Brain microvascular endothelial cell (primary cell): ENCODE measurements around the gene FAT1.
A peak's percentile ranks its signal among the peaks of the same experiment; 100 is the strongest.

Experiments
- DNase-seq: peaks from one replicate; pipeline ENCODE4 v3.0.0-alpha.2; 2020
- H3K27ac ChIP-seq: fragments of 250-450 bp; sonication (Bioruptor Pico); 2 replicates; pipeline ENCODE4 v1.5.1; 2020; ENCODE audit warnings: mild to moderate bottlenecking, moderate library complexity
- H3K27me3 ChIP-seq: fragments of 250-450 bp; sonication (Bioruptor Pico); replicated peaks from 2 replicates; pipeline ENCODE4 v1.5.1; 2020; ENCODE audit warnings: mild to moderate bottlenecking
- H3K36me3 ChIP-seq: fragments of 250-450 bp; sonication (Bioruptor Pico); replicated peaks from 2 replicates; pipeline ENCODE4 v1.5.1; 2020; ENCODE audit warnings: mild to moderate bottlenecking
- H3K4me3 ChIP-seq: 2 replicates; pipeline ENCODE4 v1.5.1; 2011; ENCODE audit warnings: low read depth, mild to moderate bottlenecking, control low read depth, low read length, moderate library complexity
- CTCF ChIP-seq: IDR thresholded peaks from 2 replicates; pipeline ENCODE4 v1.5.1; 2011; ENCODE audit warnings: low read depth, mild to moderate bottlenecking, moderate library complexity, low read length, control low read depth, inconsistent platforms; ENCODE audit errors: missing control alignments
- in situ Hi-C: cut with HindIII; loops from 2 replicates; pipeline ENCODE4 v1.10.0; 2017; ENCODE audit warnings: low sequenced_read_pairs, low pct_ligation_motif_present

The FAT1 gene

GRCh38 chr4:186701788-186702187 is 21.9 kb downstream of the FAT1 start:
- in situ Hi-C loops, result no loop called here
- TF ChIP-seq CTCF, result no peak
- no peak for DNase-seq
- no peaks in the 10 kb centered on the region for H3K27me3 ChIP-seq
- H3K36me3 ChIP-seq, result peaks cover 21% of the 10 kb centered on the region
- H3K27ac ChIP-seq, result no peak overlapping the region
- H3K4me3 ChIP-seq, result no peak overlapping the region

GRCh38 chr4:186701273-186701672 is 22.4 kb downstream of the FAT1 start:
- Histone ChIP-seq H3K36me3 (peaks cover 17% of the 10 kb centered on the region), H3K27me3 (no peaks in the 10 kb centered on the region), H3K27ac (no peak overlapping the region), H3K4me3 (no peak overlapping the region)
- TF ChIP-seq CTCF, result no peak
- DNase-seq, result no peak
- in situ Hi-C loops, result no loop called here

GRCh38 chr4:186700746-186701145 is 22.9 kb downstream of the FAT1 start:
- H3K36me3 ChIP-seq, result peaks cover 12% of the 10 kb centered on the region
- in situ Hi-C loops, result no loop called here

GRCh38 chr4:186699881-186700397 is 23.7 kb downstream of the FAT1 start:
- TF ChIP-seq CTCF, result no peak
- no peak for DNase-seq
- Histone ChIP-seq H3K27ac (no peak overlapping the region), H3K4me3 (no peak overlapping the region), H3K36me3 (peaks cover 5% of the 10 kb centered on the region), H3K27me3 (no peaks in the 10 kb centered on the region)
- in situ Hi-C loops, result no loop called here

More at GRCh38 chr4:186700746-186701145, 22.9 kb downstream of the FAT1 start:
- DNase-seq, result peak; percentile 41
- Histone ChIP-seq H3K27me3 (no peaks in the 10 kb centered on the region), H3K27ac (no peak overlapping the region), H3K4me3 (no peak overlapping the region)
- TF ChIP-seq CTCF, result no peak

- Histone ChIP-seq H3K27ac (no peak overlapping the region), H3K4me3 (no peak overlapping the region), H3K36me3 (peaks cover 5% of the 10 kb centered on the region), H3K27me3 (no peaks in the 10 kb centered on the region)
- TF ChIP-seq CTCF, result no peak
- DNase-seq, result no peak
- in situ Hi-C loops, result no loop called here
Observed at GRCh38 chr4:186699298-186699697, 24.4 kb downstream of the FAT1 start.

GRCh38 chr4:186698525-186698924 is 25.1 kb downstream of the FAT1 start:
- in situ Hi-C loops, result no loop called here
- no peak for TF ChIP-seq CTCF

More at GRCh38 chr4:186698525-186698924, 25.1 kb downstream of the FAT1 start:
- Histone ChIP-seq H3K27ac (no peak overlapping the region), H3K4me3 (no peak overlapping the region), H3K27me3 (no peaks in the 10 kb centered on the region), H3K36me3 (peaks cover 5% of the 10 kb centered on the region)
- no peak for DNase-seq
